Esophagus (tissue), 2 donors: ENCODE measurements around the gene DENND2D. TPM values are rescaled to one million over a fixed set of nuclear protein-coding genes. Genes with fewer than 3 reads are reported as not detected.

Experiments used
- H3K27ac ChIP-seq, 2 donors: one replicate each; pipeline ENCODE4 v1.5.1; 2013; ENCODE audit warnings: low read depth in 2 of 2, mild to moderate bottlenecking in 2 of 2, inconsistent platforms in 1 of 2, low read length in 1 of 2, moderate library complexity in 1 of 2
- H3K27me3 ChIP-seq, 2 donors: one replicate each; pipeline ENCODE4 v1.6.1; 2013; ENCODE audit warnings: low read length in 2 of 2, control low read depth in 1 of 2, mild to moderate bottlenecking in 1 of 2; ENCODE audit not compliant: insufficient read depth in 2 of 2, control insufficient read depth in 1 of 2
- H3K36me3 ChIP-seq, 2 donors: one replicate each; pipeline ENCODE4 v1.6.1; 2013; ENCODE audit warnings: low read length in 1 of 2; ENCODE audit not compliant: control insufficient read depth in 2 of 2, insufficient read depth in 2 of 2
- H3K4me1 ChIP-seq, 2 donors: one replicate each; pipeline ENCODE4 v1.6.1; 2013; ENCODE audit warnings: low read length in 1 of 2; ENCODE audit not compliant: control insufficient read depth in 2 of 2, insufficient read depth in 2 of 2
- H3K4me3 ChIP-seq, 2 donors: one replicate each; pipeline ENCODE4 v1.5.1; 2013; ENCODE audit warnings: low read length in 2 of 2, mild to moderate bottlenecking in 2 of 2, low read depth in 1 of 2, moderate library complexity in 1 of 2
- H3K9me3 ChIP-seq, 2 donors: one replicate each; pipeline ENCODE4 v1.6.1; 2013; ENCODE audit warnings: mild to moderate bottlenecking in 2 of 2, low read depth in 1 of 2, low read length in 1 of 2, moderate library complexity in 1 of 2; ENCODE audit not compliant: control insufficient read depth in 2 of 2, insufficient read depth in 1 of 2
- WGBS, 2 donors: extraction: QIAGEN DNeasy Blood & Tissue Kit; methylation state at CpG; one replicate each; pipeline ENCODE4 v1.1.7; 2013; 5-methylcytosine and 5-hydroxymethylcytosine counted together
- polyA plus RNA-seq, 2 donors: library from polyadenylated mRNA; stranded (reverse); fragments of 200-250 nt; gene quantifications; one replicate each; pipeline ENCODE4 v1.2.3, GENCODE V29; 2013
- donor health status: healthy with polysubstance abuse.
- donor health status: Bipolar disorder and iron deficiency.

DENND2D gene
- polyA plus RNA-seq, 2 donors: 39.1 to 54.8 TPM

GRCh38 chr1:111145542-111145941 is 54.9 kb downstream of the DENND2D start:
- WGBS, 2 donors: 89 to 94% methylated on average over 2 of the region's 2 CpGs
- H3K4me3 ChIP-seq: no peak overlapping the region
- H3K36me3 ChIP-seq: peaks cover 3% of the 10 kb centered on the region in 2 donors
- peaks cover 0 to 2% of the 10 kb centered on the region in 2 donors for H3K4me1 ChIP-seq
- no peaks in the 10 kb centered on the region for H3K9me3 ChIP-seq
- H3K27ac ChIP-seq: no peak overlapping the region
- H3K27me3 ChIP-seq: no peaks in the 10 kb centered on the region

- Histone ChIP-seq H3K36me3 (peaks cover 0 to 3% of the 10 kb centered on the region in 2 donors), H3K27me3 (no peaks in the 10 kb centered on the region), H3K4me1 (peaks cover 0 to 2% of the 10 kb centered on the region in 2 donors), H3K4me3 (no peak overlapping the region), H3K27ac (no peak overlapping the region), H3K9me3 (no peaks in the 10 kb centered on the region)
- 61 to 65% methylated on average over 5 of the region's 5 CpGs for WGBS, 2 donors
These were observed 58.0 kb downstream of the DENND2D start for GRCh38 chr1:111142356-111142975.

GRCh38 chr1:111141245-111142220 is 58.9 kb downstream of the DENND2D start:
- no peaks in the 10 kb centered on the region for H3K27me3 ChIP-seq
- H3K27ac ChIP-seq: no peak overlapping the region
- peaks cover 0 to 3% of the 10 kb centered on the region in 2 donors for H3K36me3 ChIP-seq
- H3K9me3 ChIP-seq: no peaks in the 10 kb centered on the region
- no peak overlapping the region for H3K4me3 ChIP-seq
- H3K4me1 ChIP-seq: peaks cover 0 to 2% of the 10 kb centered on the region in 2 donors
- WGBS, 2 donors: 29 to 31% methylated on average over 5 of the region's 5 CpGs

GRCh38 chr1:111140680-111140967 is 59.8 kb downstream of the DENND2D start:
- peaks cover 0 to 3% of the 10 kb centered on the region in 2 donors for H3K36me3 ChIP-seq
- H3K4me3 ChIP-seq: peak overlapping the region; percentile 93 to 99
- H3K27ac ChIP-seq: peak overlapping the region; percentile 92 to 96
- no peaks in the 10 kb centered on the region for H3K9me3 ChIP-seq
- no peaks in the 10 kb centered on the region for H3K27me3 ChIP-seq
- H3K4me1 ChIP-seq: peaks cover 0 to 2% of the 10 kb centered on the region in 2 donors
- 0 to 1% methylated on average over 9 of the region's 9 CpGs for WGBS, 2 donors

- H3K4me1 ChIP-seq: no peaks in the 10 kb centered on the region
- no peaks in the 10 kb centered on the region for H3K27me3 ChIP-seq
- H3K4me3 ChIP-seq: peak within 1 kb of the TSS; percentile 93 to 99
- H3K36me3 ChIP-seq: no peaks in the 10 kb centered on the region
- H3K27ac ChIP-seq: peak within 1 kb of the TSS; percentile 92 to 96
- 0% methylated on average over 59 to 68 of the region's 68 CpGs for WGBS, 2 donors
- no peaks in the 10 kb centered on the region for H3K9me3 ChIP-seq
These were observed 60.3 kb downstream of the DENND2D start, which contains the start of the genes CEPT1 and DRAM2 for GRCh38 chr1:111139956-111140679. CEPT1 (plus strand) TSS chr1:111140223; CDS start chr1:111147715, 7,492 bp downstream. DRAM2 (minus strand) TSS chr1:111140093; CDS start chr1:111131554, 8,539 bp downstream.

- no peaks in the 10 kb centered on the region for H3K4me1 ChIP-seq
- no peaks in the 10 kb centered on the region for H3K9me3 ChIP-seq
- H3K27ac ChIP-seq: peak overlapping the region; percentile 92 to 96
- no peaks in the 10 kb centered on the region for H3K27me3 ChIP-seq
- peak overlapping the region; percentile 93 to 99 for H3K4me3 ChIP-seq
- WGBS, 2 donors: 0 to 1% methylated on average over 33 of the region's 33 CpGs
- peaks cover 0 to 3% of the 10 kb centered on the region in 2 donors for H3K36me3 ChIP-seq
These were observed 61.0 kb downstream of the DENND2D start for GRCh38 chr1:111139324-111139955.

Other genes with a start within 250 kb of the DENND2D start
- 1 to 10 TPM; 3.8 to 5.5 TPM for gene LRIF1, start 236.7 kb downstream of the DENND2D start, polyA plus RNA-seq
- gene DRAM2, start 60.6 kb downstream of the DENND2D start, polyA plus RNA-seq: 10 to 100 TPM; 16.7 to 21.5 TPM
- gene CEPT1, start 60.4 kb downstream of the DENND2D start, polyA plus RNA-seq: 10 to 100 TPM; 11.9 to 13.5 TPM
- gene CHI3L2, start 27.1 kb upstream of the DENND2D start, polyA plus RNA-seq: under 1 TPM; 0.28 to 0.49 TPM
- gene CHIA, start 90.2 kb upstream of the DENND2D start, polyA plus RNA-seq: under 1 TPM in 1 of 2 donors, not detected in 1; 0.06 TPM
- gene OVGP1, start 227.1 kb upstream of the DENND2D start, polyA plus RNA-seq: 1 to 10 TPM in 1 of 2 donors, under 1 TPM in 1; 0.84 to 2.4 TPM
- 10 to 100 TPM; 17.8 to 30.0 TPM for gene WDR77, start 248.6 kb upstream of the DENND2D start, polyA plus RNA-seq
- gene ATP5PB, start 248.8 kb upstream of the DENND2D start, polyA plus RNA-seq: 100 to 1,000 TPM; 123 to 319 TPM